ENCODE measurements around the gene CAPN11.
A peak's percentile ranks its signal among the peaks of the same experiment; 100 is the strongest.

CAPN11 gene

DNA sequence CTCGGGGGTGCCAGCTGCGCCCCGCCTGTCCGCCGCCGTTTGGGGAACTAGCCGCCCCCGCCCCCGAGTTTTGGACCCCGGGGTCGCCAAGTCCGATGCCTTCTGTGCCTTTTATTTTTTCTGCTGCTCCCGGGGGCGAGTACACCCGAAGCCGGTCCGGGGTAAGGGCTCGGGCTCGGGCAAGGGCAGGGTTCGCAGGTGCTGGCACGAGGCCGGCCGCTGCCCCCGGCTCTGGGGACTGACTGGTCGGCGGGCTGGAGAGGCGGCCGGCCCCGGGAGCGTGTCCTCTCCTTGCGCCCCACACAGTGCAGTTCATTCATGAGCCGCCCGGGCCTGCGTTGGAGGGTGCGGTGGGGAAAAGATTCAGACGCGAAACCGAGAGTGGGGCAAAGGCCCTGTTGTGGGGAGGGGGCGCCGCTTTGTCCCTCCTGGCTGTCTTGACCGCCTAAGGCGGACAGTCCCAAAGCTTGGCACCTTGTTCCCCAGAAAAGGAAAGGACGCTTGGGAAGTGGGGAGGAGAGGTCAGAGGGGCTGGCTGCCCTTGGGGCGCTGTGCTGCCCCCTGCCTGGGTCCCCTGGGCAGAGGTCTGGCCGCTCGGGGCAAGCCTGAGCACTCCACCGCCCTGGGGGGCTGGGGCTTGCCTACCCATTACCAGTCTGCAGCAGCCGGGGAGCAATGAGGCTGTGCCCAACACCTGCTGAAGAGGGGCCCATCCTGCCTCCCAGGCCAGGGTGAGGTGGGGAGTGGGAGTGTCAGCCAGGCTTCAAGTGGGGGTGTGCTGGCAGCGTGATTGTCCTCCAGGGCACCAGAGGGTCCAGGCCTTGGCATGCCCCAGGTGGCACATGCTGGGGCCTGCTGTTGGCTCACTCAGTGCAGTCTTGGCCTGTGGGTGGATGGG, 30.4 kb upstream of the CAPN11 start:
- Histone ChIP-seq H3K36me3 (ENCODE audit: low read length) (peaks cover 4% of the 10 kb centered on the region; the same call in 1 of the 2 replicates), H3K9ac (ENCODE audit: low read length) (peak overlapping the region; percentile 80), H4K20me1 (ENCODE audit: low read depth, low read length) (peaks cover 29% of the 10 kb centered on the region), H3K4me2 (ENCODE audit: low read depth, low read length, poor library complexity, severe bottlenecking) (peak overlapping the region; percentile 75), H2AFZ (ENCODE audit: low read depth, low read length, severe bottlenecking) (peak overlapping the region; percentile 97), H3K27ac (ENCODE audit: low read depth, low read length) (no peak overlapping the region), H3K9me3 (ENCODE audit: insufficient read depth, low read length) (no peaks in the 10 kb centered on the region), H3K79me2 (ENCODE audit: insufficient read depth, low read length) (peaks cover 39% of the 10 kb centered on the region), H3K27me3 (ENCODE audit: low read length) (no peaks in the 10 kb centered on the region), H3K9me2 (replicated peaks; ENCODE audit: insufficient read depth, low read length) (no peaks in the 10 kb centered on the region), H3F3A (ENCODE audit: insufficient read depth) (peaks cover 14% of the 10 kb centered on the region; the same call in 1 of the 2 replicates), H3K4me3 (ENCODE audit: insufficient read depth, low read length, poor library complexity, severe bottlenecking) (peak overlapping the region; percentile 87)
- TF ChIP-seq, protein P1, sequence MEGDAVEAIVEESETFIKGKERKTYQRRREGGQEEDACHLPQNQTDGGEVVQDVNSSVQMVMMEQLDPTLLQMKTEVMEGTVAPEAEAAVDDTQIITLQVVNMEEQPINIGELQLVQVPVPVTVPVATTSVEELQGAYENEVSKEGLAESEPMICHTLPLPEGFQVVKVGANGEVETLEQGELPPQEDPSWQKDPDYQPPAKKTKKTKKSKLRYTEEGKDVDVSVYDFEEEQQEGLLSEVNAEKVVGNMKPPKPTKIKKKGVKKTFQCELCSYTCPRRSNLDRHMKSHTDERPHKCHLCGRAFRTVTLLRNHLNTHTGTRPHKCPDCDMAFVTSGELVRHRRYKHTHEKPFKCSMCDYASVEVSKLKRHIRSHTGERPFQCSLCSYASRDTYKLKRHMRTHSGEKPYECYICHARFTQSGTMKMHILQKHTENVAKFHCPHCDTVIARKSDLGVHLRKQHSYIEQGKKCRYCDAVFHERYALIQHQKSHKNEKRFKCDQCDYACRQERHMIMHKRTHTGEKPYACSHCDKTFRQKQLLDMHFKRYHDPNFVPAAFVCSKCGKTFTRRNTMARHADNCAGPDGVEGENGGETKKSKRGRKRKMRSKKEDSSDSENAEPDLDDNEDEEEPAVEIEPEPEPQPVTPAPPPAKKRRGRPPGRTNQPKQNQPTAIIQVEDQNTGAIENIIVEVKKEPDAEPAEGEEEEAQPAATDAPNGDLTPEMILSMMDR (IDR thresholded peaks at IDR 0.05; ENCODE audit: insufficient read depth, low read length, poor library complexity, severe bottlenecking): no peak

DNA sequence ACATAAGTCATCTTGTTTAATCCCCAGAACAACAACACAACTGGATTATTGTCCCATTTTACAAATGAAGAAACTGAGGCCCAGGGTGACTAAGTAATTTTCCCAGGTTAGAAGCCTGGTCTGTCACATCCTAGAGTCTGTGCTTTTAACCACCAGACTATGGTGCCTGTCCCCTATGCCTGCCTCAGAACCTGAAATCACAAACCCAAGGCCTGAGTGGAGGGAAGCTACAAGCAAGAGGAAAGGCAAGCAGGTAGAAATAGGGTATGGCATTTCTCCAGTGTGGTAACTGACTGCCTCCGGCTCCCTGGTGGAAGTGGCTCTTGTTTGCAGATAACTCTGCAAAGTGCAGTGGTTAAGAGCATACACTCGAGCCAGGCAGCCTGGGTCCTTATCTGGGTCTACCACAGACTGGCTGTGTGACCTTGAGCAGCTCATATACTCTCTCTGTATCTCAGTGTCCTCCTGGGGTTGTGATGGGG, 28.7 kb upstream of the CAPN11 start:
- H3K4me3 ChIP-seq (ENCODE audit: insufficient read depth, low read length, poor library complexity, severe bottlenecking): no peak overlapping the region
- H3K4me2 ChIP-seq (ENCODE audit: low read depth, low read length, poor library complexity, severe bottlenecking): no peak overlapping the region
- H3K9me2 ChIP-seq (replicated peaks; ENCODE audit: insufficient read depth, low read length): no peaks in the 10 kb centered on the region
- no peak for TF ChIP-seq EZH2phosphoT487 (conservative IDR thresholded peaks at IDR 0.05; ENCODE audit: low read length)
- TF ChIP-seq, protein P1 (IDR thresholded peaks at IDR 0.05; ENCODE audit: insufficient read depth, low read length, poor library complexity, severe bottlenecking): no peak
- no peaks in the 10 kb centered on the region for H3K9me3 ChIP-seq (ENCODE audit: insufficient read depth, low read length)
- no peaks in the 10 kb centered on the region for H3K27me3 ChIP-seq (ENCODE audit: low read length)
- H3K27ac ChIP-seq (ENCODE audit: low read depth, low read length): no peak overlapping the region
- H4K20me1 ChIP-seq (ENCODE audit: low read depth, low read length): peaks cover 13% of the 10 kb centered on the region
- H2AFZ ChIP-seq (ENCODE audit: low read depth, low read length, severe bottlenecking): no peak overlapping the region
- peaks cover under 1% of the 10 kb centered on the region; the same call in 1 of the 2 replicates for H3K36me3 ChIP-seq (ENCODE audit: low read length)
- H3K79me2 ChIP-seq (ENCODE audit: insufficient read depth, low read length): peaks cover 23% of the 10 kb centered on the region
- peaks cover 14% of the 10 kb centered on the region; the same call in 1 of the 2 replicates for H3F3A ChIP-seq (ENCODE audit: insufficient read depth)
- H3K9ac ChIP-seq (ENCODE audit: low read length): no peak overlapping the region

DNA sequence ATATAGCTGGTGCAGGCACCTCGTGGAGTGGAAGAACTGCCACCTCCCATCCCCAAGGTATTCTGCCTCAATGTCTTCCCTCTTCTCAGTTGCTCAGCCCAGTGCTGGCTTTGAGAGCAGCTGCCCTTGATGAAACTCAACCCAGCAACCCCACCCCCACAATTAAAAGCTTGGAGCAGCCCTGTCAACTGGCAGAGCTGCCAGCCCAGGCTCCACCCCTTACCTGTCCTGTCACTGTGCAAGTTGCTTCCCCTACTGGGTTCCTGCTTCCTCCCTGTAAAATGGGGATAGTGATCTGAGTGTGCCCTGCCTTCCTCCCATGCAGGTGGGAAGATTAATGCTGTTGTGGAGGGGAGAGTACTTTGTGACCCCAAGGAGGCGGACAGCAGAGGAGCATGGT, 26.7 kb upstream of the CAPN11 start:
- Histone ChIP-seq H3K36me3 (ENCODE audit: low read length) (no peaks in the 10 kb centered on the region), H4K20me1 (ENCODE audit: low read depth, low read length) (no peaks in the 10 kb centered on the region), H3K27ac (ENCODE audit: low read depth, low read length) (no peak overlapping the region), H3F3A (ENCODE audit: insufficient read depth) (peaks cover 11% of the 10 kb centered on the region; the same call in 1 of the 2 replicates), H3K4me2 (ENCODE audit: low read depth, low read length, poor library complexity, severe bottlenecking) (no peak overlapping the region), H3K4me3 (ENCODE audit: insufficient read depth, low read length, poor library complexity, severe bottlenecking) (no peak overlapping the region), H3K79me2 (ENCODE audit: insufficient read depth, low read length) (peaks cover 3% of the 10 kb centered on the region), H3K9ac (ENCODE audit: low read length) (no peak overlapping the region), H3K9me2 (replicated peaks; ENCODE audit: insufficient read depth, low read length) (no peaks in the 10 kb centered on the region), H3K9me3 (ENCODE audit: insufficient read depth, low read length) (no peaks in the 10 kb centered on the region), H2AFZ (ENCODE audit: low read depth, low read length, severe bottlenecking) (no peak overlapping the region), H3K27me3 (ENCODE audit: low read length) (no peaks in the 10 kb centered on the region)
- TF ChIP-seq, protein P1 (IDR thresholded peaks at IDR 0.05; ENCODE audit: insufficient read depth, low read length, poor library complexity, severe bottlenecking): no peak
- TF ChIP-seq EZH2phosphoT487 (conservative IDR thresholded peaks at IDR 0.05; ENCODE audit: low read length): no peak

Data from SU-DHL-6 (cell line).